ENCODE measurements around the gene LOXL4.
"Not testable (repeated sequence)": the region's sequence is repeated elsewhere in the genome, so short reads cannot be mapped to it uniquely, and the experiment has no call there.

Gene LOXL4

GRCh38 chr10:98244586-98244985 is 23.4 kb downstream of the LOXL4 start:
- no peak for DNase-seq (ENCODE audit: low read depth in 2 of 2)

- no peak for DNase-seq (ENCODE audit: low read depth in 2 of 2)
These were observed 23.9 kb downstream of the LOXL4 start for GRCh38 chr10:98244141-98244540.

- no peak for DNase-seq (ENCODE audit: low read depth in 2 of 2)
These were observed 25.2 kb downstream of the LOXL4 start for GRCh38 chr10:98242823-98243222.

GRCh38 chr10:98240524-98240923 is 27.5 kb downstream of the LOXL4 start:
- DNase-seq (ENCODE audit: low read depth in 2 of 2): no peak

GRCh38 chr10:98238391-98238790 is 29.6 kb downstream of the LOXL4 start:
- DNase-seq (ENCODE audit: low read depth in 2 of 2): no peak

GRCh38 chr10:98236862-98237261 is 31.1 kb downstream of the LOXL4 start:
- no peak for DNase-seq (ENCODE audit: low read depth in 2 of 2)

- no peak for DNase-seq (ENCODE audit: low read depth in 2 of 2)
These were observed 32.1 kb downstream of the LOXL4 start for GRCh38 chr10:98235846-98236245.

- no peak for DNase-seq (ENCODE audit: low read depth in 2 of 2)
These were observed 36.6 kb downstream of the LOXL4 start for GRCh38 chr10:98231417-98231816.

- DNase-seq (ENCODE audit: low read depth in 2 of 2): not testable (repeated sequence)
These were observed 39.7 kb downstream of the LOXL4 start for GRCh38 chr10:98228266-98228665.

GRCh38 chr10:98227713-98228112 is 40.3 kb downstream of the LOXL4 start:
- DNase-seq (ENCODE audit: low read depth in 2 of 2): not testable (repeated sequence)

GRCh38 chr10:98226508-98227144 is 41.4 kb downstream of the LOXL4 start:
- DNase-seq (ENCODE audit: low read depth in 2 of 2): no peak

GRCh38 chr10:98224996-98225395 is 43.0 kb downstream of the LOXL4 start:
- no peak for DNase-seq (ENCODE audit: low read depth in 2 of 2)

GRCh38 chr10:98224509-98224908 is 43.5 kb downstream of the LOXL4 start:
- no peak for DNase-seq (ENCODE audit: low read depth in 2 of 2)

GRCh38 chr10:98223874-98224273 is 44.1 kb downstream of the LOXL4 start:
- no peak for DNase-seq (ENCODE audit: low read depth in 2 of 2)

GRCh38 chr10:98217801-98218200 is 50.2 kb downstream of the LOXL4 start:
- no peak for DNase-seq (ENCODE audit: low read depth in 2 of 2)

- DNase-seq (ENCODE audit: low read depth in 2 of 2): no peak
These were observed 52.6 kb downstream of the LOXL4 start for GRCh38 chr10:98215373-98215772.

- no peak for DNase-seq (ENCODE audit: low read depth in 2 of 2)
These were observed 54.3 kb downstream of the LOXL4 start for GRCh38 chr10:98213740-98214139.

GRCh38 chr10:98212196-98212595 is 55.8 kb downstream of the LOXL4 start:
- no peak for DNase-seq (ENCODE audit: low read depth in 2 of 2)

- DNase-seq (ENCODE audit: low read depth in 2 of 2): no peak
These were observed 58.6 kb downstream of the LOXL4 start for GRCh38 chr10:98209441-98209840.

- no peak for DNase-seq (ENCODE audit: low read depth in 2 of 2)
These were observed 59.1 kb downstream of the LOXL4 start for GRCh38 chr10:98208925-98209324.

GRCh38 chr10:98205351-98205750 is 62.6 kb downstream of the LOXL4 start:
- no peak for DNase-seq (ENCODE audit: low read depth in 2 of 2)

GRCh38 chr10:98202378-98202777 is 65.6 kb downstream of the LOXL4 start:
- no peak for DNase-seq (ENCODE audit: low read depth in 2 of 2)

- no peak for DNase-seq (ENCODE audit: low read depth in 2 of 2)
These were observed 66.2 kb downstream of the LOXL4 start for GRCh38 chr10:98201760-98202159.

Measured in stimulated activated CD8-positive, alpha-beta memory T cell treated with anti-CD3 and anti-CD28 coated beads, Interleukin-15, amount 100 ng/mL, for 4 hours (primary cell).